Measurements from ENCODE around the gene PLEKHA4.
"Not testable (repeated sequence)": the region's sequence is repeated elsewhere in the genome, so short reads cannot be mapped to it uniquely, and the experiment has no call there.

The PLEKHA4 gene

GRCh38 chr19:48868114-48868886, at the start of gene PLEKHA4:
Gene PLEKHA4, minus strand, starts transcription at chr19:48868617. Its CDS starts 997 bp downstream, at chr19:48867620.
- DNase-seq = no peak

- no peak for DNase-seq
Measured at GRCh38 chr19:48918071-48918470, 49.7 kb upstream of the PLEKHA4 start.

GRCh38 chr19:48915757-48916156, 47.3 kb upstream of the PLEKHA4 start:
- DNase-seq = no peak

- DNase-seq = no peak
Measured at GRCh38 chr19:48914181-48914580, 45.8 kb upstream of the PLEKHA4 start.

GRCh38 chr19:48913114-48913889, 44.9 kb upstream of the PLEKHA4 start:
- no peak for DNase-seq

GRCh38 chr19:48910803-48911202, 42.4 kb upstream of the PLEKHA4 start:
- no peak for DNase-seq

- DNase-seq = not testable (repeated sequence)
Measured at GRCh38 chr19:48909424-48910077, 41.1 kb upstream of the PLEKHA4 start.

GRCh38 chr19:48907671-48908070, 39.3 kb upstream of the PLEKHA4 start:
- DNase-seq = no peak

- no peak for DNase-seq
Measured at GRCh38 chr19:48906324-48906723, 37.9 kb upstream of the PLEKHA4 start.

GRCh38 chr19:48905664-48906063, 37.2 kb upstream of the PLEKHA4 start:
- DNase-seq = no peak

- DNase-seq = not testable (repeated sequence)
Measured at GRCh38 chr19:48903788-48904187, 35.4 kb upstream of the PLEKHA4 start.

- DNase-seq = not testable (repeated sequence)
Measured at GRCh38 chr19:48902291-48902690, 33.9 kb upstream of the PLEKHA4 start.

GRCh38 chr19:48900477-48901406, 32.3 kb upstream of the PLEKHA4 start:
- DNase-seq = no peak

GRCh38 chr19:48899781-48900476, 31.5 kb upstream of the PLEKHA4 start, which contains the start of gene NUCB1:
Gene NUCB1, plus strand, starts transcription at chr19:48900312. Its CDS starts 485 bp downstream, at chr19:48900797.
- DNase-seq = peak; percentile 71

- not testable (repeated sequence) for DNase-seq
Measured at GRCh38 chr19:48899386-48899749, 31.0 kb upstream of the PLEKHA4 start.

- DNase-seq = no peak
Measured at GRCh38 chr19:48897181-48897580, 28.8 kb upstream of the PLEKHA4 start.

- DNase-seq = no peak
Measured at GRCh38 chr19:48896191-48896720, 27.8 kb upstream of the PLEKHA4 start.

GRCh38 chr19:48895226-48895625, 26.8 kb upstream of the PLEKHA4 start:
- no peak for DNase-seq

GRCh38 chr19:48890551-48890950, 22.1 kb upstream of the PLEKHA4 start:
- DNase-seq = no peak

GRCh38 chr19:48889496-48889895, 21.1 kb upstream of the PLEKHA4 start:
- not testable (repeated sequence) for DNase-seq

GRCh38 chr19:48887861-48888612, 19.6 kb upstream of the PLEKHA4 start:
- no peak for DNase-seq
